B cell (primary cell): ENCODE results near the gene CETP.

Experiments used
- EZH2 ChIP-seq: IDR thresholded peaks from 2 replicates; pipeline ENCODE4 v1.6.1; 2012; ENCODE audit warnings: borderline replicate concordance, low read depth, mild to moderate bottlenecking, moderate library complexity, low read length; ENCODE audit not compliant: insufficient read depth, poor library complexity, severe bottlenecking
- TF ChIP-seq, protein P1 (sequence below): fragments of 200-600 bp; IDR thresholded peaks from one replicate; pipeline ENCODE4 v1.8.0; 2022; ENCODE audit warnings: antibody characterized with exemption, mild to moderate bottlenecking

DNA sequence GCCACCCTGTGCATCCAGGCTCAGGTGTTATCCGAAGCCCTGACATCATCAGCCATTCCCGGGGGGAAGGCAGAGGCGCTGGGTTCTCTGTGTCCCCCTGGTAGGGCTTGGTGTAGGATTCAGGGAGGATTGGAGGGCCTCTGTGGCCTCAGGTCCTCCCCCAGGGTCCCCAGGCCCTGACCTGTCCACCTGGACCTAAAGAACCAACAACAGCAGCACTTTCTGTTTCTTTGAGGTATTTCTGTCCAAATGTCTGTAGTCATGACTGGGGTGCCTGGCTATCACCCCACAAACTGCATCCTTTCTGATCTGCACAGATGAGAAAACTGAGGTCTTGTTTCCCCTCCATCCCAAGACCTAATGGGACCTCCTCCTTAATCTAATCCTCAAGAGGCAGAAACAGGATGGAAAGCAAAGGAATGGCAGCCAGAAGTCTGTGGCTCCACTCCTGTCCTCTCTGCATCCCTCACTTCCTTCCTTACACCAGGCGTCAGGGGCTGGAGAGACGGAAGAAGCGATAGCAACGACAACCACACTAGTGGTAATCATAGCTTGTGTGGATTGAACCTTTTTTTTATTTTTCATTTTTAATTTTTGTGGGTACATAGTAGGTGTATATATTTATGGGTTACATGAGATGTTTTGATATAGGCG is 39.4 kb downstream of the CETP start:
- TF ChIP-seq, protein P1, sequence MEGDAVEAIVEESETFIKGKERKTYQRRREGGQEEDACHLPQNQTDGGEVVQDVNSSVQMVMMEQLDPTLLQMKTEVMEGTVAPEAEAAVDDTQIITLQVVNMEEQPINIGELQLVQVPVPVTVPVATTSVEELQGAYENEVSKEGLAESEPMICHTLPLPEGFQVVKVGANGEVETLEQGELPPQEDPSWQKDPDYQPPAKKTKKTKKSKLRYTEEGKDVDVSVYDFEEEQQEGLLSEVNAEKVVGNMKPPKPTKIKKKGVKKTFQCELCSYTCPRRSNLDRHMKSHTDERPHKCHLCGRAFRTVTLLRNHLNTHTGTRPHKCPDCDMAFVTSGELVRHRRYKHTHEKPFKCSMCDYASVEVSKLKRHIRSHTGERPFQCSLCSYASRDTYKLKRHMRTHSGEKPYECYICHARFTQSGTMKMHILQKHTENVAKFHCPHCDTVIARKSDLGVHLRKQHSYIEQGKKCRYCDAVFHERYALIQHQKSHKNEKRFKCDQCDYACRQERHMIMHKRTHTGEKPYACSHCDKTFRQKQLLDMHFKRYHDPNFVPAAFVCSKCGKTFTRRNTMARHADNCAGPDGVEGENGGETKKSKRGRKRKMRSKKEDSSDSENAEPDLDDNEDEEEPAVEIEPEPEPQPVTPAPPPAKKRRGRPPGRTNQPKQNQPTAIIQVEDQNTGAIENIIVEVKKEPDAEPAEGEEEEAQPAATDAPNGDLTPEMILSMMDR = no peak
- TF ChIP-seq EZH2 = no peak
